ENCODE data around the gene MT3. TPM values are rescaled to one million over a fixed set of nuclear protein-coding genes. Genes with fewer than 3 reads are reported as not detected.
"Not testable (repeated sequence)": the region's sequence is repeated elsewhere in the genome, so short reads cannot be mapped to it uniquely, and the experiment has no call there.

Gene MT3
- total RNA-seq, 1 donor from 2014 or later = 2.5 TPM

- intact Hi-C loops (cut with micrococcal nuclease) = loop anchor here (1.0 to 5.0 kb wide), 14 partner anchors 23 to 290 kb away; partner anchors contain the start of genes MT1E, MT1F, MT1M and MT1X
Measured at GRCh38 chr16:56577300-56577625, 12.1 kb upstream of the MT3 start.

- intact Hi-C loops (cut with micrococcal nuclease) = no loop called here
Measured at GRCh38 chr16:56580391-56581048, 8.8 kb upstream of the MT3 start.

- intact Hi-C loops (cut with micrococcal nuclease) = not testable (repeated sequence)
Measured at GRCh38 chr16:56582911-56583310, 6.4 kb upstream of the MT3 start.

DNA sequence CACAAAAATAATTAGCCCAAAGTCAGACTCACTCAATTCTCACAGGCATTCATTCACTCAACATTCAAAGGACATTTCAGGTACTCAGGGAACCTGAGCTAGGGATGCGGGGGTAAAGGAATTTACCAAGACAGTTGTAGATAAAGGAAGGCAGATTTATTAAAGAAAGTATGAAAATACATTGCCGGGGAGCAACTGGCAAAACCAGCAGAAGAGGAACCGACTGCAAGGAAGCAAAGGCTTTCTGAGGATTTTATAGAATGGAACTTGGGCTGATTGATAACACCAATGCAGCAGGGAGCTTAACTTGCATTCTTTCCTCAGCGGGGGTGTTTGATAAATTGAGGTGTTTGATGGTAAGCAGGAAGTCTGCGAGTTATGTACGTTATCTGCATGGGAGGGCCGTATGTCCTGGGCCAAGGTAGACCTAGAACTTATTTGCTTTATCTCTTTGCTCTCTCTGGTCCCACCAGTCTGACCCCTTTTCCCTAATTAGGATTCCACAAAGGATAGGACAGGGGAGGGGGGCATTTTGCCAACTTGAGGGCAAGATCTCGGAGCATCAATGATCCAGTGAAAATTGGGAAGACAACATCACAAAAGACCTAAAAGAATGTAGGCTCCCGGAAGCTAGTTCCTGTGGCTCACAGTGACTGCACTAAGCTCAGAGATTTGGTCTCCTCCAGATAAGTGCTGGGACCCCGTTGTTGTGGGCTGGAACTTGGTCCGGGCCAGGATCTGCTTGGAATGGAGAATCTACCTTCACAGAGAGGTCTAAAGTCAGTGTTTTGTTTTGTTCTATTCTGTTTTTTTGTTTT lies 5.8 kb upstream of the MT3 start:
- intact Hi-C loops (cut with micrococcal nuclease) = no loop called here

GRCh38 chr16:56584276-56584675 lies 5.1 kb upstream of the MT3 start:
- intact Hi-C loops (cut with micrococcal nuclease) = no loop called here

DNA sequence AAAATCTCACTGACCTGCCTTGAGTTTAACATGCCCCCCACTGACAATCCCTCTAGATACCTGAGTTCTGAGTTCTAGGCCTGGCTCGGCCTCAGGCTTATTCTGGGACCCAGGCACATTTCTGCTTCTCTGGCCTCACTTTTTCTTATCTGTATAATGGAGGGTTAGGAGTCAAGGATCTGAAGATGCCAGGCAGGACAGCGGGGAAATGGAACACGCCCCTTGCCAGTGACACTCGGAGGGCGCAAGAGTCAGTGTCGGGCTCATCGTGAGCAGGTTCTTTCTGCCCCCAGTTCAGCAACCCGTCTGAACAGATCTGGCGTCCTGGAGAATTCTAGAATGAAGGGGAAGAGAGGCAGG lies 567 bp upstream of the MT3 start:
- intact Hi-C loops (cut with micrococcal nuclease) = no loop called here

GRCh38 chr16:56591377-56592060 lies 2.2 kb downstream of the MT3 start:
- intact Hi-C loops (cut with micrococcal nuclease) = no loop called here

- intact Hi-C loops (cut with micrococcal nuclease) = no loop called here
Measured at GRCh38 chr16:56593573-56594291, 4.4 kb downstream of the MT3 start.

DNA sequence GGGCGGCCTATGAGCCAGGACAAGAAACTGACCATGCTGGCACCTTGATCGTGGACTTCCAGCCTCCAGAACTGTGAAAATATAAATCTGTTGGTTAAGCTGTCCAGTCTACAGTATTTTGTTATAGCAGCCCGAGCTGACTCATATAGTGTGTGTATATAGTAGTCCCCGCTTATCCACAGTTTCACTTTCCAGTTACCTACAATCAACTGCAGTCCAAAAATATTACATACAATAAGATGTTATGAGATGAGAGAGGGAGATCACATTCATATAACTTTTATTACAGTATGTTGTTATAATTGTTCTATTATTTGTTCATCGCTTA lies 4.9 kb downstream of the MT3 start:
- intact Hi-C loops (cut with micrococcal nuclease) = no loop called here

DNA sequence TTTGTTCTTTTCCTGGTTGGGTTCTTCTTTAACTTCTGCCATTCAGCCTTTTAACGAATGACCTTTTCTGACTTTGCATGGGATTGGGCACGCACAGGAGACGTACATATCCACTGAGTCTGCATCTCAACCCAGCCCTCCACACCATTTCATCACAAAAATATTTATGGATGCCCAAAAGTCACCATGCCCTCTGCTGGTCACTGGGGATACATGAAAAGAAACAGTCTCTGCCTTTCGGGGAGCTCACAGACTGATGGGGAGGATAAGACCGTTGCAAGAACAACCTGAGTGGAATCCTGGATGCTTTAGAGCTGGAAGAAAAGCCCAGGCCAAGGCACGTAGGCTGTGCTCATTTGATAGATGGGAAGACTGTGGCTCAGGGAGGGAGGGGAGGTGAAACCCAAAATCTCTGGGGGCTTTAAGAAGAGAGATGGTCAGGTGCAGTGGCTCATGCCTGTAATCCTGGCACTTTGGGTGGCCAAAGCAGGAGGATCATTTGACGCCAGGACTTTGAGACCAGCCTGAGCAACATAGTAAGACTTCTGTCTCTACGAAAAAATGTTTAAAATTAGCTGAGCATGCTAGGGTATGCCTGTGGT lies 11.2 kb downstream of the MT3 start:
- intact Hi-C loops (cut with micrococcal nuclease) = loop anchor here (1.0 kb wide), 2 partner anchors 23 to 86 kb away; no protein-coding TSS in a partner anchor

- intact Hi-C loops (cut with micrococcal nuclease) = no loop called here
Measured at GRCh38 chr16:56601325-56601724, 12.0 kb downstream of the MT3 start.

GRCh38 chr16:56603589-56603988 lies 14.3 kb downstream of the MT3 start:
- intact Hi-C loops (cut with micrococcal nuclease) = no loop called here

GRCh38 chr16:56604966-56605365 lies 15.6 kb downstream of the MT3 start:
- intact Hi-C loops (cut with micrococcal nuclease) = loop anchor here (5.0 kb wide), 2 partner anchors 403 to 1132 kb away; partner anchors contain the start of gene KATNB1

GRCh38 chr16:56605475-56605874 lies 16.1 kb downstream of the MT3 start:
- intact Hi-C loops (cut with micrococcal nuclease) = loop anchor here (5.0 kb wide), 2 partner anchors 403 to 1132 kb away; partner anchors contain the start of gene KATNB1

- intact Hi-C loops (cut with micrococcal nuclease) = loop anchor here (5.0 kb wide), 2 partner anchors 404 to 1131 kb away; partner anchors contain the start of gene KATNB1
Measured at GRCh38 chr16:56606071-56606475, 16.7 kb downstream of the MT3 start.

- intact Hi-C loops (cut with micrococcal nuclease) = loop anchor here (5.0 kb wide), 2 partner anchors 404 to 1131 kb away; partner anchors contain the start of gene KATNB1
Measured at GRCh38 chr16:56606476-56607108, 17.3 kb downstream of the MT3 start.

DNA sequence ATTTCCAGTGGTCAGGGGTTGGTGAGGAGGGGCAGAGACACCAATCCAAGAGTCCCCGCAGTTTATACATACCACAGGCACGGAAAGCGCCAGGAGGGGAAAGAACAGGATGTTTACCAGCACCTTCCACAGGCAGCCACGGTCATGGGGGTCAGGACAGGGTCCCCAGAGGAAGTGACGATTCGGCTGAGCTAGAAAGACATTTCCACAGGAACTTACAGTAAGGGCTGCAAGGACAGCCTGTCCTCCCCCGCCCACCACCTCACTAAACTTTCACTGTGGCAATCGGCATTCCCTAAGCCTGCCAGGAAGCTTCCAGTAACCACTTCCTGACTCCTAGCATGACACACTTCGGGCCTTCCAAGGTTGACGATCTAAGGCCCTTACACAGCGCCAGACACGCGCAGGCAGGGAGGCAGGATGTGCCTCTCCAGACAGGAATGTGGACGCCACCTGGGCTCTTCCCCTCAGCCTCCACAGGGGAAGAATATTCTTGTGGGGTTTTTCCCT lies 17.8 kb downstream of the MT3 start:
- intact Hi-C loops (cut with micrococcal nuclease) = loop anchor here (5.0 kb wide), 2 partner anchors 405 to 1130 kb away; partner anchors contain the start of gene KATNB1

- intact Hi-C loops (cut with micrococcal nuclease) = loop anchor here (1.0 to 5.0 kb wide), 14 partner anchors 10 to 1130 kb away; partner anchors contain the start of genes HERPUD1, KATNB1, MT1E and MT1F
Measured at GRCh38 chr16:56607675-56608042, 18.3 kb downstream of the MT3 start.

- intact Hi-C loops (cut with micrococcal nuclease) = loop anchor here (1.0 to 5.0 kb wide), 14 partner anchors 9 to 1129 kb away; partner anchors contain the start of genes HERPUD1, KATNB1, MT1E and MT1F
Measured at GRCh38 chr16:56608043-56608875, 18.9 kb downstream of the MT3 start, which contains the start of gene MT2A. MT2A (plus strand) TSS chr16:56608584; CDS start chr16:56608656, 72 bp downstream.
